MM.1S (cell line): ENCODE data around the gene GNPAT.

Experiments used
- DNase-seq: peaks from one replicate; pipeline ENCODE4 v3.0.0-alpha.2; 2015
- H2AFZ ChIP-seq: fragments of 300-600 bp; sonication (generic); 2 replicates; pipeline ENCODE4 v1.6.0; 2016; ENCODE audit warnings: antibody characterized with exemption, low read length
- H3F3A ChIP-seq: fragments of 300-600 bp; sonication (generic); 2 replicates; pipeline ENCODE4 v1.6.1; 2016; ENCODE audit warnings: mild to moderate bottlenecking, antibody characterized with exemption, low read length, moderate library complexity, mixed read lengths; ENCODE audit not compliant: insufficient read depth
- H3K27ac ChIP-seq: fragments of 300-600 bp; sonication (generic); 2 replicates; pipeline ENCODE4 v1.5.1; 2016; ENCODE audit warnings: mild to moderate bottlenecking, low read length
- H3K27me3 ChIP-seq: fragments of 300-600 bp; sonication (generic); replicated peaks from 2 replicates; pipeline ENCODE4 v1.6.0; 2016; ENCODE audit warnings: low read length; ENCODE audit not compliant: insufficient read depth
- H3K36me3 ChIP-seq: fragments of 300-600 bp; sonication (generic); replicated peaks from 2 replicates; pipeline ENCODE4 v1.6.1; 2016; ENCODE audit warnings: mild to moderate bottlenecking, low read length, mixed read lengths; ENCODE audit not compliant: insufficient read depth
- H3K4me1 ChIP-seq: fragments of 300-600 bp; sonication (generic); 2 replicates; pipeline ENCODE4 v1.6.1; 2016; ENCODE audit warnings: low read length, mixed read lengths
- H3K4me2 ChIP-seq: fragments of 300-600 bp; sonication (generic); 2 replicates; pipeline ENCODE4 v1.6.0; 2016; ENCODE audit warnings: low read depth, low read length
- H3K4me3 ChIP-seq: fragments of 300-600 bp; sonication (generic); 2 replicates; pipeline ENCODE4 v1.5.1; 2016; ENCODE audit warnings: low read length, mixed read lengths
- H3K79me2 ChIP-seq: fragments of 300-600 bp; sonication (generic); 2 replicates; pipeline ENCODE4 v1.6.1; 2016; ENCODE audit warnings: mixed run types, low read length, mixed read lengths
- H3K9ac ChIP-seq: fragments of 300-600 bp; sonication (generic); 2 replicates; pipeline ENCODE4 v1.6.1; 2016; ENCODE audit warnings: low read length, mixed read lengths
- H3K9me2 ChIP-seq: fragments of 300-600 bp; sonication (generic); replicated peaks from 2 replicates; pipeline ENCODE4 v1.6.1; 2016; ENCODE audit warnings: mild to moderate bottlenecking, low read length, mixed read lengths; ENCODE audit not compliant: insufficient read depth
- H3K9me3 ChIP-seq: fragments of 300-600 bp; sonication (generic); replicated peaks from 2 replicates; pipeline ENCODE4 v1.6.1; 2016; ENCODE audit warnings: mild to moderate bottlenecking, low read length, mixed read lengths; ENCODE audit not compliant: insufficient read depth
- H4K20me1 ChIP-seq: fragments of 300-600 bp; sonication (generic); 2 replicates; pipeline ENCODE4 v1.6.1; 2016; ENCODE audit warnings: mild to moderate bottlenecking, low read length, moderate library complexity, mixed read lengths; ENCODE audit not compliant: insufficient read depth
- CTCF ChIP-seq: fragments of 300-600 bp; sonication (generic); IDR thresholded peaks from 2 replicates; pipeline ENCODE4 v1.5.1; 2016; ENCODE audit warnings: antibody characterized with exemption, low read length, mixed read lengths
- EZH2 ChIP-seq: fragments of 300-600 bp; sonication (generic); optimal IDR thresholded peaks from 2 replicates; pipeline ENCODE3; 2017; ENCODE audit warnings: low read depth, mild to moderate bottlenecking, antibody characterized with exemption, low read length, mixed read lengths
- EZH2phosphoT487 ChIP-seq: fragments of 300-600 bp; sonication (generic); IDR thresholded peaks from 2 replicates; pipeline ENCODE4 v1.6.1; 2018; ENCODE audit warnings: antibody characterized with exemption, low read length

The GNPAT gene

GRCh38 chr1:231201375-231201978 is 39.5 kb upstream of the GNPAT start:
- H3K4me1 ChIP-seq = no peaks in the 10 kb centered on the region
- no peak overlapping the region for H3K4me2 ChIP-seq
- H2AFZ ChIP-seq = no peak overlapping the region
- H3K27me3 ChIP-seq = no peaks in the 10 kb centered on the region
- H3K27ac ChIP-seq = no peak overlapping the region
- no peaks in the 10 kb centered on the region for H3K9me2 ChIP-seq
- TF ChIP-seq CTCF (no peak), EZH2phosphoT487 (no peak), EZH2 (no peak)
- no peaks in the 10 kb centered on the region for H3K36me3 ChIP-seq
- H3K9me3 ChIP-seq = no peaks in the 10 kb centered on the region
- H3F3A ChIP-seq = no peaks in the 10 kb centered on the region
- H4K20me1 ChIP-seq = no peaks in the 10 kb centered on the region
- no peak overlapping the region for H3K4me3 ChIP-seq
- no peak overlapping the region for H3K9ac ChIP-seq
- DNase-seq = no peak
- no peaks in the 10 kb centered on the region for H3K79me2 ChIP-seq

DNA sequence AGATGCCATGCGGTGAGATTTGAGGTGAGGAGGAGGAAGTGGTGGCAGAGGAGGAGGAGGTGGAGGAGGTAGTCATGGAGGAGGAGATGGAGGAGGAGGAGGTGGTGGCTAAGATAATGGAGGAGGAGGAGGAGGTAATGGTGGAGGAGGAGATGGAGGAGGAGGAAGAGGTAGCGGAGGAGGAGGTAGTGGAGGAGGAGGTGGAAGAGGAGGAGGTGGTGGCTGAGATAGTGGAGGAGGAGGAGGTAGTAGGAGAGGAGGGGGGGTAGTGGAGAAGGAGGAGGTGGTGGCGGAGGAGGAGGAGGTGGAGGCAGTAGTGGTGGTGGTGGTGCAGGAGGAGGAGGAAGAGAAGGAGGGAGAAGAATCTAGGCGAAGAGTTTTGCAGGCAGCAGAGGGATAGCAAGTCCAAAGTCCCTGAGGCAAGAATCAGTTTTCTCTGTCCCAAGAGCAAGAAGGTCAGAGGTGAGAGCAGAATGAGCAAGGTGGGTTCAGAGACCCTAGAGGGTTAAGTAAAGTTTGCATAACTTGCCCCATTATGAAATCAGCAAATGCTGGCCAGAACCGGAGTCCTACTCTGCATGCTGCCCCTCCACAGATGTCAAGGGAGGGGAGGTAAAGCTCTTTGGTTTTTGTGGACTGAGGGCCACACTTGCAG is 38.9 kb upstream of the GNPAT start:
- Histone ChIP-seq H3F3A (no peaks in the 10 kb centered on the region), H3K36me3 (no peaks in the 10 kb centered on the region), H3K4me3 (no peak overlapping the region), H3K9me3 (no peaks in the 10 kb centered on the region), H3K27me3 (no peaks in the 10 kb centered on the region), H3K4me2 (no peak overlapping the region), H2AFZ (no peak overlapping the region), H3K4me1 (no peaks in the 10 kb centered on the region), H4K20me1 (no peaks in the 10 kb centered on the region), H3K27ac (no peak overlapping the region), H3K9ac (no peak overlapping the region), H3K9me2 (no peaks in the 10 kb centered on the region), H3K79me2 (no peaks in the 10 kb centered on the region)
- TF ChIP-seq CTCF = no peak
- TF ChIP-seq EZH2 = no peak
- no peak for TF ChIP-seq EZH2phosphoT487
- DNase-seq = no peak

GRCh38 chr1:231203259-231204057 is 37.6 kb upstream of the GNPAT start:
- Histone ChIP-seq H3K4me1 (no peaks in the 10 kb centered on the region), H3K36me3 (no peaks in the 10 kb centered on the region), H3K79me2 (no peaks in the 10 kb centered on the region), H3K9ac (no peak overlapping the region), H3K27ac (no peak overlapping the region), H3K4me2 (no peak overlapping the region), H3F3A (no peaks in the 10 kb centered on the region), H4K20me1 (no peaks in the 10 kb centered on the region), H3K27me3 (no peaks in the 10 kb centered on the region), H3K4me3 (no peak overlapping the region), H3K9me2 (no peaks in the 10 kb centered on the region), H3K9me3 (no peaks in the 10 kb centered on the region), H2AFZ (no peak overlapping the region)
- no peak for TF ChIP-seq EZH2
- no peak for TF ChIP-seq CTCF
- TF ChIP-seq EZH2phosphoT487 = no peak
- no peak for DNase-seq
